ENCODE measurements around the gene NIM1K.

GRCh38 chr5:43190755-43191603 lies 1.0 kb upstream of the NIM1K start:
- TF ChIP-seq, protein P1, sequence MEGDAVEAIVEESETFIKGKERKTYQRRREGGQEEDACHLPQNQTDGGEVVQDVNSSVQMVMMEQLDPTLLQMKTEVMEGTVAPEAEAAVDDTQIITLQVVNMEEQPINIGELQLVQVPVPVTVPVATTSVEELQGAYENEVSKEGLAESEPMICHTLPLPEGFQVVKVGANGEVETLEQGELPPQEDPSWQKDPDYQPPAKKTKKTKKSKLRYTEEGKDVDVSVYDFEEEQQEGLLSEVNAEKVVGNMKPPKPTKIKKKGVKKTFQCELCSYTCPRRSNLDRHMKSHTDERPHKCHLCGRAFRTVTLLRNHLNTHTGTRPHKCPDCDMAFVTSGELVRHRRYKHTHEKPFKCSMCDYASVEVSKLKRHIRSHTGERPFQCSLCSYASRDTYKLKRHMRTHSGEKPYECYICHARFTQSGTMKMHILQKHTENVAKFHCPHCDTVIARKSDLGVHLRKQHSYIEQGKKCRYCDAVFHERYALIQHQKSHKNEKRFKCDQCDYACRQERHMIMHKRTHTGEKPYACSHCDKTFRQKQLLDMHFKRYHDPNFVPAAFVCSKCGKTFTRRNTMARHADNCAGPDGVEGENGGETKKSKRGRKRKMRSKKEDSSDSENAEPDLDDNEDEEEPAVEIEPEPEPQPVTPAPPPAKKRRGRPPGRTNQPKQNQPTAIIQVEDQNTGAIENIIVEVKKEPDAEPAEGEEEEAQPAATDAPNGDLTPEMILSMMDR (IDR thresholded peaks at IDR 0.05; ENCODE audit: extremely low read depth in 1 of 2, insufficient read depth in 1 of 2, low read depth in 1 of 2, low read length in 2 of 2), result no peak
- no peak for TF ChIP-seq MYC (IDR thresholded peaks at IDR 0.05; ENCODE audit: low read depth, low read length)
